GM12878 (cell line): Measurements from ENCODE around the gene LGALS9C.
"Not testable (repeated sequence)": the region's sequence is repeated elsewhere in the genome, so short reads cannot be mapped to it uniquely, and the experiment has no call there.

Experiments
- EZH2 ChIP-seq: IDR thresholded peaks from 2 replicates; pipeline ENCODE4 v1.6.1; 2012; ENCODE audit warnings: low read depth, mild to moderate bottlenecking, control low read depth, inconsistent platforms, low read length, borderline replicate concordance; ENCODE audit not compliant: control insufficient read depth
- FOXK2 ChIP-seq: fragments of 450-650 bp; IDR thresholded peaks from 2 replicates; pipeline ENCODE4 v1.6.1; 2017; ENCODE audit warnings: mild to moderate bottlenecking, moderate library complexity
- NR2F1 ChIP-seq: fragments of 450-650 bp; conservative IDR thresholded peaks from 2 replicates; pipeline ENCODE4 v1.6.1; 2017; ENCODE audit warnings: mild to moderate bottlenecking
- POLR2A ChIP-seq: IDR thresholded peaks from 2 replicates; pipeline ENCODE4 v1.6.1; 2011; ENCODE audit warnings: low read depth, mild to moderate bottlenecking, low read length
- SP1 ChIP-seq: IDR thresholded peaks from one replicate; pipeline ENCODE4 v1.6.1; 2011; ENCODE audit warnings: low read depth, low read length
- SREBF1 ChIP-seq: IDR thresholded peaks from 2 replicates; pipeline ENCODE4 v1.6.1; 2012; ENCODE audit warnings: mild to moderate bottlenecking, low read length
- TCF7 ChIP-seq: IDR thresholded peaks from 2 replicates; pipeline ENCODE4 v1.6.1; 2014; ENCODE audit warnings: antibody characterized with exemption, borderline replicate concordance
- TF ChIP-seq, protein P1 (sequence below): fragments of 450-650 bp; IDR thresholded peaks from 2 replicates; pipeline ENCODE4 v1.6.1; 2016; ENCODE audit warnings: mild to moderate bottlenecking
- TF ChIP-seq, protein P2 (sequence below): fragments of 150-350 bp; IDR thresholded peaks from 2 replicates; pipeline ENCODE4 v1.6.1; 2014; ENCODE audit warnings: mild to moderate bottlenecking, low read depth, low read length
- TF ChIP-seq, protein P3 (sequence below): fragments of 450-650 bp; formaldehyde crosslinking; IDR thresholded peaks from 2 replicates; pipeline ENCODE4 v1.4.0; 2020; ENCODE audit warnings: mild to moderate bottlenecking, moderate library complexity
- TF ChIP-seq, protein P4 (sequence below): IDR thresholded peaks from 2 replicates; pipeline ENCODE4 v1.6.1; 2012; ENCODE audit warnings: mild to moderate bottlenecking, low read depth, low read length

DNA sequence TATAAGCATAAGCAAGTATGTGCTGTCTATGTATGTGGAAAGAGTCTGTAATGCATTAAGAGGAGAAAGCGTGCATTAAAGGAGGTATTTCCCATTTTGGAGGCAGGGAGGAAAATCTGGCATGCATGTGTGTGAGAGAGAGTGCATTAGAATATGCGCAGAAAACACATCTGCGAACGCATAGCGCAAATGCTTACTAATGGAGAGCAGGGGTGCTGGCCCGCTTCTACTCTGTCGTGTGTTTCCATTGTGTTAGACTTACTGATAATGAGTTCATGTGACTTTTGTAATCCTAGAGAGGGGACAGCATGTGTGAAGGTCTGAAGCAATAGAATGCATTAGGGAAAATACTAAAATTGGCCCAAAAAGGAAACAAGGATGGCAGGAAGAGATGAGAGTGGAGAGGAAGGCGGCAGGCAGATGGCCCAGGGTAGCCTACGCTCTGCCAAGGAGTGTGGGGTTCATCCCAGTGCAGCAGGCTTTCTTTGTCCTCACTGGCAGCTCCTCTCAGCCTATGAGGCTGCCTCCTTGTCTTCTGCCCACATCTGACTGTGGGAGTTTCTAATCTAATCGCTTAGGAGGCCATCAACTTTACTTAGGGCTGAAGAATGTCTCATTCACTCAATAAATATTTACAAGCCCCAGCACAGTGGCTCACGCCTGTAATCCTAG lies 12.6 kb upstream of the LGALS9C start:
- not testable (repeated sequence) for TF ChIP-seq SP1, TCF7, NR2F1, POLR2A, SREBF1, FOXK2, EZH2
- TF ChIP-seq, protein P1, sequence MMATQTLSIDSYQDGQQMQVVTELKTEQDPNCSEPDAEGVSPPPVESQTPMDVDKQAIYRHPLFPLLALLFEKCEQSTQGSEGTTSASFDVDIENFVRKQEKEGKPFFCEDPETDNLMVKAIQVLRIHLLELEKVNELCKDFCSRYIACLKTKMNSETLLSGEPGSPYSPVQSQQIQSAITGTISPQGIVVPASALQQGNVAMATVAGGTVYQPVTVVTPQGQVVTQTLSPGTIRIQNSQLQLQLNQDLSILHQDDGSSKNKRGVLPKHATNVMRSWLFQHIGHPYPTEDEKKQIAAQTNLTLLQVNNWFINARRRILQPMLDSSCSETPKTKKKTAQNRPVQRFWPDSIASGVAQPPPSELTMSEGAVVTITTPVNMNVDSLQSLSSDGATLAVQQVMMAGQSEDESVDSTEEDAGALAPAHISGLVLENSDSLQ: not testable (repeated sequence)
- TF ChIP-seq, protein P2, sequence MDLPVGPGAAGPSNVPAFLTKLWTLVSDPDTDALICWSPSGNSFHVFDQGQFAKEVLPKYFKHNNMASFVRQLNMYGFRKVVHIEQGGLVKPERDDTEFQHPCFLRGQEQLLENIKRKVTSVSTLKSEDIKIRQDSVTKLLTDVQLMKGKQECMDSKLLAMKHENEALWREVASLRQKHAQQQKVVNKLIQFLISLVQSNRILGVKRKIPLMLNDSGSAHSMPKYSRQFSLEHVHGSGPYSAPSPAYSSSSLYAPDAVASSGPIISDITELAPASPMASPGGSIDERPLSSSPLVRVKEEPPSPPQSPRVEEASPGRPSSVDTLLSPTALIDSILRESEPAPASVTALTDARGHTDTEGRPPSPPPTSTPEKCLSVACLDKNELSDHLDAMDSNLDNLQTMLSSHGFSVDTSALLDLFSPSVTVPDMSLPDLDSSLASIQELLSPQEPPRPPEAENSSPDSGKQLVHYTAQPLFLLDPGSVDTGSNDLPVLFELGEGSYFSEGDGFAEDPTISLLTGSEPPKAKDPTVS: not testable (repeated sequence)
- TF ChIP-seq, protein P3, sequence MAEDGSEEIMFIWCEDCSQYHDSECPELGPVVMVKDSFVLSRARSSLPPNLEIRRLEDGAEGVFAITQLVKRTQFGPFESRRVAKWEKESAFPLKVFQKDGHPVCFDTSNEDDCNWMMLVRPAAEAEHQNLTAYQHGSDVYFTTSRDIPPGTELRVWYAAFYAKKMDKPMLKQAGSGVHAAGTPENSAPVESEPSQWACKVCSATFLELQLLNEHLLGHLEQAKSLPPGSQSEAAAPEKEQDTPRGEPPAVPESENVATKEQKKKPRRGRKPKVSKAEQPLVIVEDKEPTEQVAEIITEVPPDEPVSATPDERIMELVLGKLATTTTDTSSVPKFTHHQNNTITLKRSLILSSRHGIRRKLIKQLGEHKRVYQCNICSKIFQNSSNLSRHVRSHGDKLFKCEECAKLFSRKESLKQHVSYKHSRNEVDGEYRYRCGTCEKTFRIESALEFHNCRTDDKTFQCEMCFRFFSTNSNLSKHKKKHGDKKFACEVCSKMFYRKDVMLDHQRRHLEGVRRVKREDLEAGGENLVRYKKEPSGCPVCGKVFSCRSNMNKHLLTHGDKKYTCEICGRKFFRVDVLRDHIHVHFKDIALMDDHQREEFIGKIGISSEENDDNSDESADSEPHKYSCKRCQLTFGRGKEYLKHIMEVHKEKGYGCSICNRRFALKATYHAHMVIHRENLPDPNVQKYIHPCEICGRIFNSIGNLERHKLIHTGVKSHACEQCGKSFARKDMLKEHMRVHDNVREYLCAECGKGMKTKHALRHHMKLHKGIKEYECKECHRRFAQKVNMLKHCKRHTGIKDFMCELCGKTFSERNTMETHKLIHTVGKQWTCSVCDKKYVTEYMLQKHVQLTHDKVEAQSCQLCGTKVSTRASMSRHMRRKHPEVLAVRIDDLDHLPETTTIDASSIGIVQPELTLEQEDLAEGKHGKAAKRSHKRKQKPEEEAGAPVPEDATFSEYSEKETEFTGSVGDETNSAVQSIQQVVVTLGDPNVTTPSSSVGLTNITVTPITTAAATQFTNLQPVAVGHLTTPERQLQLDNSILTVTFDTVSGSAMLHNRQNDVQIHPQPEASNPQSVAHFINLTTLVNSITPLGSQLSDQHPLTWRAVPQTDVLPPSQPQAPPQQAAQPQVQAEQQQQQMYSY (CRISPR knock-in tag): not testable (repeated sequence)
- TF ChIP-seq, protein P4, sequence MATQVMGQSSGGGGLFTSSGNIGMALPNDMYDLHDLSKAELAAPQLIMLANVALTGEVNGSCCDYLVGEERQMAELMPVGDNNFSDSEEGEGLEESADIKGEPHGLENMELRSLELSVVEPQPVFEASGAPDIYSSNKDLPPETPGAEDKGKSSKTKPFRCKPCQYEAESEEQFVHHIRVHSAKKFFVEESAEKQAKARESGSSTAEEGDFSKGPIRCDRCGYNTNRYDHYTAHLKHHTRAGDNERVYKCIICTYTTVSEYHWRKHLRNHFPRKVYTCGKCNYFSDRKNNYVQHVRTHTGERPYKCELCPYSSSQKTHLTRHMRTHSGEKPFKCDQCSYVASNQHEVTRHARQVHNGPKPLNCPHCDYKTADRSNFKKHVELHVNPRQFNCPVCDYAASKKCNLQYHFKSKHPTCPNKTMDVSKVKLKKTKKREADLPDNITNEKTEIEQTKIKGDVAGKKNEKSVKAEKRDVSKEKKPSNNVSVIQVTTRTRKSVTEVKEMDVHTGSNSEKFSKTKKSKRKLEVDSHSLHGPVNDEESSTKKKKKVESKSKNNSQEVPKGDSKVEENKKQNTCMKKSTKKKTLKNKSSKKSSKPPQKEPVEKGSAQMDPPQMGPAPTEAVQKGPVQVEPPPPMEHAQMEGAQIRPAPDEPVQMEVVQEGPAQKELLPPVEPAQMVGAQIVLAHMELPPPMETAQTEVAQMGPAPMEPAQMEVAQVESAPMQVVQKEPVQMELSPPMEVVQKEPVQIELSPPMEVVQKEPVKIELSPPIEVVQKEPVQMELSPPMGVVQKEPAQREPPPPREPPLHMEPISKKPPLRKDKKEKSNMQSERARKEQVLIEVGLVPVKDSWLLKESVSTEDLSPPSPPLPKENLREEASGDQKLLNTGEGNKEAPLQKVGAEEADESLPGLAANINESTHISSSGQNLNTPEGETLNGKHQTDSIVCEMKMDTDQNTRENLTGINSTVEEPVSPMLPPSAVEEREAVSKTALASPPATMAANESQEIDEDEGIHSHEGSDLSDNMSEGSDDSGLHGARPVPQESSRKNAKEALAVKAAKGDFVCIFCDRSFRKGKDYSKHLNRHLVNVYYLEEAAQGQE: not testable (repeated sequence)
